GM12878 (cell line): ENCODE results near the gene STPG4. TPM values are rescaled to one million over a fixed set of nuclear protein-coding genes. Genes with fewer than 3 reads are reported as not detected.

Experiments
- ATAC-seq: fragments of 200-7000 bp; cut with Tn5 transposase; 3 replicates; pipeline ENCODE4 v1.9.1; 2020; ENCODE audit warnings: mild to moderate bottlenecking, moderate library complexity
- BruUV-seq: library from RNA; stranded (reverse); fragments of 400-500 nt; replicated peaks from 2 replicates; lab custom pipeline; 2021; lab: Mats Ljungman, UMichigan
- CTCF ChIA-PET: fragments of 300-600 bp; sonication (Branson Sonifier 250); formaldehyde crosslinking; extraction: SDS; loops from one replicate; lab custom pipeline; 2021; ENCODE audit warnings: inconsistent platforms; lab: Yijun Ruan, JAX
- POLR2A ChIA-PET: fragments of 350-600 bp; formaldehyde crosslinking; extraction: SDS; loops from one replicate; lab custom pipeline; 2021; ENCODE audit warnings: inconsistent platforms; lab: Charles Lee
- RAD21 ChIA-PET: fragments of 300-600 bp; sonication (Branson Sonifier 250); formaldehyde crosslinking; loops from one replicate; lab custom pipeline; 2023; ENCODE audit warnings: antibody characterized with exemption; ENCODE audit not compliant: unreplicated experiment; lab: Charles Lee
- SMC1A ChIA-PET: fragments of 300-600 bp; sonication (Branson Sonifier 250); formaldehyde crosslinking; loops from one replicate; lab custom pipeline; 2023; ENCODE audit not compliant: unreplicated experiment, uncharacterized antibody; lab: Charles Lee
- DNase-seq: peaks from one replicate; pipeline ENCODE4 v3.0.0-alpha.2; 2011; ENCODE audit warnings: low read depth, low spot score
- FAIRE-seq: peaks from 3 replicates; lab custom pipeline; 2011; peaks lifted over from hg19 to GRCh38; lab: Jason Lieb, UNC
- H2AFZ ChIP-seq: 2 replicates; pipeline ENCODE4 v1.6.0; 2011; ENCODE audit warnings: low read depth, low read length, control low read depth; ENCODE audit not compliant: control insufficient read depth
- H3K27ac ChIP-seq: 2 replicates; pipeline ENCODE4 v1.5.1; 2011; ENCODE audit warnings: control low read depth; ENCODE audit not compliant: control insufficient read depth, insufficient read depth
- H3K27me3 ChIP-seq, 2 experiments: replicated peaks in 1 of 2; 2 replicates each; pipeline versions ENCODE4 v1.6.0 to v1.6.1; 2011; ENCODE audit warnings: low read length in 1 of 2; ENCODE audit not compliant: control insufficient read depth in 2 of 2, insufficient read depth in 2 of 2
- H3K36me3 ChIP-seq, 2 experiments: 2 replicates each; pipeline ENCODE4 v1.5.1; 2011; ENCODE audit warnings: low read length in 1 of 2; ENCODE audit not compliant: control insufficient read depth in 2 of 2, insufficient read depth in 2 of 2
- H3K4me1 ChIP-seq: 2 replicates; pipeline ENCODE4 v1.6.1; 2011; ENCODE audit warnings: mild to moderate bottlenecking, low read length, moderate library complexity, mixed read lengths; ENCODE audit not compliant: control insufficient read depth, insufficient read depth
- H3K4me2 ChIP-seq: 2 replicates; pipeline ENCODE4 v1.6.0; 2011; ENCODE audit warnings: control low read depth; ENCODE audit not compliant: control insufficient read depth, insufficient read depth
- H3K4me3 ChIP-seq: fragments of 200-600 bp; sonication (generic); 2 replicates; pipeline ENCODE4 v1.5.1; 2016
- H3K79me2 ChIP-seq: 2 replicates; pipeline ENCODE4 v1.6.0; 2011; ENCODE audit warnings: low read length; ENCODE audit not compliant: control insufficient read depth, insufficient read depth
- H3K9ac ChIP-seq: 2 replicates; pipeline ENCODE4 v1.8.0; 2011; ENCODE audit warnings: low read length, control low read depth, mixed read lengths; ENCODE audit not compliant: control insufficient read depth, insufficient read depth
- H3K9me3 ChIP-seq: replicated peaks from 3 replicates; pipeline ENCODE4 v1.5.1; 2011; ENCODE audit warnings: mild to moderate bottlenecking, low read length; ENCODE audit not compliant: control insufficient read depth, insufficient read depth
- H4K20me1 ChIP-seq: 2 replicates; pipeline ENCODE4 v1.6.0; 2011; ENCODE audit not compliant: control insufficient read depth, insufficient read depth
- CREM ChIP-seq: IDR thresholded peaks from 2 replicates; pipeline ENCODE4 v1.6.1; 2014; ENCODE audit warnings: antibody characterized with exemption, low read depth
- GABPA ChIP-seq: IDR thresholded peaks from 2 replicates; pipeline ENCODE4 v1.6.1; 2014; ENCODE audit warnings: antibody characterized with exemption, low read depth, mild to moderate bottlenecking, inconsistent platforms
- ZNF274 ChIP-seq: IDR thresholded peaks from one replicate; pipeline ENCODE4 v1.8.0; 2011; ENCODE audit not compliant: insufficient read length, insufficient read depth
- WGBS: methylation state at CpG from one replicate; pipeline ENCODE4 v1.1.6; 2016; ENCODE audit warnings: low lambda C conversion rate; ENCODE audit not compliant: insufficient replicate concordance, insufficient coverage; ENCODE audit errors: missing lambda C conversion rate; 5-methylcytosine and 5-hydroxymethylcytosine counted together
- in situ Hi-C: fragments of 300-500 bp; cut with MboI; formaldehyde crosslinking; loops from 9 replicates; pipeline ENCODE4 v1.14.3; 2018; ENCODE audit warnings: mixed read lengths
- intact Hi-C: fragments of 100-400 bp; cut with micrococcal nuclease; formaldehyde crosslinking; loops from one replicate; pipeline ENCODE4 v1.14.2; 2022; ENCODE audit not compliant: unreplicated experiment
- polyA plus RNA-seq, 11 experiments: library from polyadenylated mRNA; depleted of rRNA in 4 of 11; unstranded in 6 of 11; stranded (reverse) in 5 of 11; fragments of >200 nt; fragmentation: Nextera tagmentation in 4 of 11; fragmentation: Illumina TruSeq in 1 of 11; extraction: Ambion mirVana in 4 of 11; extraction: Trizol in 1 of 11; gene quantifications; 1 replicate in 1 of 11; 2 replicates in 10 of 11; pipeline versions ENCODE4 v1.2.1 to v1.2.3, GENCODE V29; 2011 to 2016; ENCODE audit warnings: inconsistent platforms in 2 of 11, missing spikeins in 2 of 11, low read depth in 1 of 11
- total RNA-seq, 4 experiments: library from RNA; depleted of rRNA in 3 of 4; stranded (reverse); fragments of >200 nt in 3 of 4; fragmentation: Illumina TruSeq in 1 of 4; extraction: Trizol in 1 of 4; gene quantifications; 2 replicates each; pipeline versions ENCODE4 v1.2.1 to v1.2.3, GENCODE V29; 2013 to 2021

STPG4 gene
- total and polyA plus RNA-seq, 10 of the 15 experiments (the other 5 are each of a cell fraction or from before 2014, with no cell fraction given) = 0.10 to 0.29 (median 0.19) TPM; not detected in 3

- ATAC-seq (peak; percentile 33), FAIRE-seq (no peak)
- CTCF ChIA-PET = no interaction called here
Observed at GRCh38 chr2:47079515-47080412, 75.3 kb downstream of the STPG4 start.

More at GRCh38 chr2:47079515-47080412, 75.3 kb downstream of the STPG4 start:
- Histone ChIP-seq H4K20me1 (no peaks in the 10 kb centered on the region), H3K36me3 (no peaks in the 10 kb centered on the region; a peak in 2 of 4 replicates), H3K4me2 (no peak overlapping the region), H3K27me3 (no peaks in the 10 kb centered on the region; a peak in 1 of 4 replicates), H3K9me3 (no peaks in the 10 kb centered on the region), H2AFZ (no peak overlapping the region), H3K4me3 (no peak overlapping the region), H3K4me1 (no peaks in the 10 kb centered on the region), H3K79me2 (no peaks in the 10 kb centered on the region), H3K9ac (no peak overlapping the region), H3K27ac (no peak overlapping the region)
- no peak for DNase-seq
- no TSS peak for BruUV-seq
- POLR2A ChIA-PET = interaction anchor here (0.6 to 0.7 kb wide), 2 partner anchors 28 to 98 kb away, joined by 4 to 6 read pairs; no protein-coding TSS in a partner anchor
- SMC1A ChIA-PET = interaction anchor here (1.3 kb wide), 1 partner anchor 240 kb away, joined by 5 read pairs; no protein-coding TSS in a partner anchor
- intact Hi-C loops = no loop called here
- RAD21 ChIA-PET = interaction anchor here (0.8 to 1.7 kb wide), 6 partner anchors 33 to 308 kb away, joined by 3 to 5 read pairs (median 4); no protein-coding TSS in a partner anchor
- in situ Hi-C loops = no loop called here
- WGBS = 45% methylated on average over 11 of the region's 11 CpGs
- TF ChIP-seq ZNF274 (no peak), CREM (no peak), GABPA (no peak)
